Fibroblast of mammary gland (primary cell): Measurements from ENCODE around the gene DHX57.

Experiments used
- DNase-seq: peaks from one replicate; pipeline ENCODE4 v3.0.0-alpha.2; 2010; ENCODE audit warnings: low read depth
- H3K4me3 ChIP-seq: 2 replicates; pipeline ENCODE4 v1.5.1; 2011; ENCODE audit warnings: low read depth, mild to moderate bottlenecking, low read length, moderate library complexity; ENCODE audit not compliant: control insufficient read depth
- CTCF ChIP-seq: conservative IDR thresholded peaks from 2 replicates; pipeline ENCODE4 v1.5.1; 2011; ENCODE audit warnings: low read depth, low read length, inconsistent platforms; ENCODE audit not compliant: control insufficient read depth, insufficient read depth

The DHX57 gene

DNA sequence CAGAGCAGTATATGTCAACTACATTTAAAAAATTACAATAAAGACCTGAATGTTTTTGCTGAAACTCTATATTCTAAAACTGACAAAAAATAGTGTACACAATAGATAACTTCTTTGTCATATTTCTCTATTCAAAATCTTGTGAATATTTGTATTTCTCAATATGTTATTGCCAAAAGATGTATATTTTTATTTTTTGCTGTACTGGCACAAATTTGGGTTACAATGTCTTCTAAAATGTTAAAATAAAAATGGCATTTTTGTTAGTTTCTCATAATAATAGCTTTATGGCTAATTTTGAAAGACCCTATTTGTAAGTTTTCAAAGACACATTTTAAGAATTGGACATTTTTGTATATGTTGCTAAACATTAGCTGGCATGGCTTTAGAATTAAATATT is 13.3 kb upstream of the DHX57 start:
- no peak overlapping the region for H3K4me3 ChIP-seq
- TF ChIP-seq CTCF, result no peak
- DNase-seq, result no peak

GRCh38 chr2:38887902-38888554 is 12.3 kb upstream of the DHX57 start:
- TF ChIP-seq CTCF, result no peak
- H3K4me3 ChIP-seq, result no peak overlapping the region
- no peak for DNase-seq

DNA sequence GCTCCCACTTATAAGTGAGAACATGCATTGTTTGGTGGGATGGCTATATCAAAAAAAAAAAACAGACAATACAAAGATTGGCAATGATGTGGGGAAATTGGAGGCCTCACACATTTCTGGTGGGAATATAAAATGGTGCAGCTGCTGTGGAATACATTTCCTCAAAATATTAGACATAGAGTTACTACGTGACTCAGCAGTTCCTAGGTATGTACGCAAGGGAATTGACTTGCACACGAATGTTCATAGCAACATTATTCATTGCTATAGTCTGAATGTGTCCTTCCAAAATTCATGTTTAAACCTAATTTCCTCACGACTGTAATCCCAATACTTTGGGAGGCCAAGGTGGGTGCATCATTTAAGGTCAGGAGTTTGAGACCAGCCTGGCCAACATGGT is 11.6 kb upstream of the DHX57 start:
- TF ChIP-seq CTCF, result no peak
- no peak for DNase-seq

DNA sequence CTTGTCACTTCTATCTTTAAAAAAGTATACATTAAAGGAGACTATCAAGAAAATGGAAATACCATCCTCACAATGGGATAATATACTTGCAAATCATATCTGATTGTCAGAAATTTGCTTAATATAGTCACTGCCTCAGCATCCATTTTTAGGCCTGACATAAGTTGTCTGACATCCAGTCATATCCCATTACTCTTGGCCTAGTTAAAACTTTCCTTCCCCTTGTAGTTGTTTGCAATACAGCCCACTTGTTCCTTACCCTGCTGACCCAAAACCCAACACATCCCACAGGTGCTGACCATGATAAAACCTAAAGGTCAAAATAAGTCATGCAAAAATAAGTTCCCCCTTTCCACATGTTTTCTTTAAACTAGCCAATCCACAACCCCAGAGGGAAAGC is 10.3 kb upstream of the DHX57 start:
- TF ChIP-seq CTCF, result no peak
- no peak overlapping the region for H3K4me3 ChIP-seq
- DNase-seq, result no peak

More for the DNA sequence above, 11.6 kb upstream of the DHX57 start:
- no peak overlapping the region for H3K4me3 ChIP-seq

- peak overlapping the region; percentile 83 for H3K4me3 ChIP-seq
- no peak for TF ChIP-seq CTCF
- DNase-seq, result no peak
These were observed 673 bp upstream of the DHX57 start for GRCh38 chr2:38876407-38876806.

- no peak for TF ChIP-seq CTCF
- DNase-seq, result peak; percentile 9
- peak overlapping the region; percentile 83 for H3K4me3 ChIP-seq
These were observed 533 bp downstream of the DHX57 start for GRCh38 chr2:38875227-38875575.

GRCh38 chr2:38873763-38874162 is 2.0 kb downstream of the DHX57 start:
- no peak for DNase-seq
- no peak for TF ChIP-seq CTCF
- no peak overlapping the region for H3K4me3 ChIP-seq
